Stimulated activated CD8-positive, alpha-beta memory T cell treated with anti-CD3 and anti-CD28 coated beads, Interleukin-2, amount 100 ng/mL, for 1 hour (primary cell): ENCODE data around the gene GEMIN7.

Experiments
- DNase-seq, 2 donors: peaks; one replicate each; pipeline ENCODE4 v3.0.0-alpha.2; 2020; ENCODE audit warnings: low read depth in 2 of 2

Gene GEMIN7

DNA sequence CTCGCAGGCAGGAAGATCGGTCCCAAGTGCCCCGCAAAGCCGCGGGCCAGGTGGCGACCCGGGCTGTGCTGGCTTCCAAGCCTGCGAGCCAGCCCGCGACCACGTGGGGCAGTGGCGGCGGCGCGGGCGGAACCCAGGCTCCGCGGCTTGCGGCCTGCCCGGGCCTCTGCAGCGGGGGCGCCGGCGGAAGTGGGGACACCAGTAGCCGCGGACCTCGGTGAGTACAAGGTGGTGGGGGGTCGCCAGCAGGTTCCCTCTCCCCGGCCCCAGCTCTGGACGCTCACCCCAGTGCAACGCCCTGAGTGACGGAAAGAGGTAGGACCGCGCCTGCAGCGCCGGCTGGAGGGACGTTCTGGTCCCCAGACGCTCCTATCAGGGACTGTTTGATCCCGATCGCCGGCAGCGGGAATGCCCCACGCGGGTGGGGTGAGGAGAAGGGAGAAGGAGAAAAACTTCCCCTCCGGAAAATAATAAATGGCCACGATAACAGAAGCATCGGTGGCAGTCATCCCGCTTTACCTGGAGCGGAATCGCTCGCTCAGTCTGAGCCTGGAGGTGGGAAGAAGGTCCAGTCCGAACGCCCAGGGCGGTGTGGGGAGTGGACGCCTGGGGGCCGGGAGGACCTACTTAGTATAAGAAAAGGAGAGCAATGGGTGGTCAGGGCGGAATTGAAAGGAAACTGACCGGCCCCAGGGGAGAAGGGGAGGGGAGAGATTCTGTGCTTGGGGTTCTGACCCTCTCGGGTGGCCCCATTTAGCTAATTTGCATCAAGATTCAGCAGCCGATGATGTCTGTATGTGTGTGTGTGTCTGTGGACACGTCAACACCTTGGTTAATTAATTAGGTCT, at the start of gene GEMIN7:
GEMIN7 (plus strand) TSS at position 198 of the 848 bp plus-strand sequence. CDS start 10,855 bp downstream, outside the sequence.
- DNase-seq: peak; percentile 54 to 63

DNA sequence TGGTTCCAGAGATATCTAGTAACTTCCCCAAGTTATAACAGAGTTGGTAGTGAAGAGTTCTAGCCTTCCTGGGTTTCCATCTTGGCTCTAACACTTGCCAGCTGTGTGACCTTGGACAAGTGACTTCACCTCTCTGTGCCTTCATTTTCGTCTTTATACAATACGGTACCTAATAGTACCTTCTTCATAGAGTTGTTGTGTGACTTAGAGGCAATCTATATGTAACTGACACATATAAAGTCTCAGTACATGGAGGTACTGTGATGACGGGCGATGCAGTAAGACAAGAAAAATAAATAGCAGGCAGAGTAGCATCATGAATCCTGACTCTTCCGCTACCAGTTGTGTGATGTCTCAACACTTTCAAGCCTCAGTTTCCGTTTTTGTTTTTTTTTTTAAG, 48.2 kb upstream of the GEMIN7 start:
- DNase-seq: no peak

DNA sequence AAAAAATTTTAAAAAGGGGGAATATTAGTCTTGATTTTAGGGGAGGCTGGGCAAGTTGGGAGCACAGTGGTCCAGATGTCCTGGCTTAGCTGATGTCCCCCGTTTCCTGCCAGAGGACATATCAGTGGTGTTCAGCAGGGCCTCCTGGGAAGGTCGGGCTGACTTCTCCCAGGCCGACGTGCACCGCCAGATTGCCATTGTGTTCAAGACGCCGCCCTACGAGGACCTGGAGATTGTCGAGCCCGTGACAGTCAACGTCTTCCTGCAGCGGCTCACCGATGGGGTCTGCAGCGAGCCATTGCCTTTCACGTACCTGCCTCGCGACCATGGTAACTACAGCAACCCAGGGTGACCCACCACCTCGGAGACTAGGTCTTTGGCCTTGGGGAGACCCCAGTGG, 46.6 kb upstream of the GEMIN7 start:
- no peak for DNase-seq

DNA sequence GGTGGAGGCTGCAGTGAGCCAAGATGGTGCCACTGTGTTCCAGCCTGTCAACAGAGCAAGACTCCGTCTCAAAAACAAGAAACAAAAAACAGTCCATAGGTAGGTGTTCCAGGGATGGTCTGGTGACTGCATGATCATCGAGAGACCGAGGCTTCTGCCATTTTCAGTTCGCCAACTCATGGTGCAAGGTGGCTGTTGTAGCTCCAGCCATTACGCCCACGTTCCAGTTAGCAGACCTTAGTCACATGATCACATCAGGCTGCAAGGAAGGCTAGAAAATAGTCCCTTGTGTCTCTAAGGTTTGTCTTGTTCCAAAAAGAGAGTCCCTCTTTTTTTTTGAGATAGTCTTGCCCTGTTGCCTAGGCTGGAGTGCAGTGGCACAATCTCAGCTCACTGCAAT, 43.3 kb upstream of the GEMIN7 start:
- no peak for DNase-seq

DNA sequence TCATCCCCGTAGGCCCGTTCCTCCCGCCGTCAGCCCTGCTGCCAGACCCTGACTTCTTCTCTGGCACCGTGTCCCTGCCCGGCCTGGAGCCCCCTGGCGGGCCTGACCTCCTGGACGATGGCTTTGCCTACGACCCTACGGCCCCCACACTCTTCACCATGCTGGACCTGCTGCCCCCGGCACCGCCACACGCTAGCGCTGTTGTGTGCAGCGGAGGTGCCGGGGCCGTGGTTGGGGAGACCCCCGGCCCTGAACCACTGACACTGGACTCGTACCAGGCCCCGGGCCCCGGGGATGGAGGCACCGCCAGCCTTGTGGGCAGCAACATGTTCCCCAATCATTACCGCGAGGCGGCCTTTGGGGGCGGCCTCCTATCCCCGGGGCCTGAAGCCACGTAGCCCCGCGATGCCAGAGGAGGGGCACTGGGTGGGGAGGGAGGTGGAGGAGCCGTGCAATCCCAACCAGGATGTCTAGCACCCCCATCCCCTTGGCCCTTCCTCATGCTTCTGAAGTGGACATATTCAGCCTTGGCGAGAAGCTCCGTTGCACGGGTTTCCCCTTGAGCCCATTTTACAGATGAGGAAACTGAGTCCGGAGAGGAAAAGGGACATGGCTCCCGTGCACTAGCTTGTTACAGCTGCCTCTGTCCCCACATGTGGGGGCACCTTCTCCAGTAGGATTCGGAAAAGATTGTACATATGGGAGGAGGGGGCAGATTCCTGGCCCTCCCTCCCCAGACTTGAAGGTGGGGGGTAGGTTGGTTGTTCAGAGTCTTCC, 41.5 kb upstream of the GEMIN7 start:
- DNase-seq: no peak

DNA sequence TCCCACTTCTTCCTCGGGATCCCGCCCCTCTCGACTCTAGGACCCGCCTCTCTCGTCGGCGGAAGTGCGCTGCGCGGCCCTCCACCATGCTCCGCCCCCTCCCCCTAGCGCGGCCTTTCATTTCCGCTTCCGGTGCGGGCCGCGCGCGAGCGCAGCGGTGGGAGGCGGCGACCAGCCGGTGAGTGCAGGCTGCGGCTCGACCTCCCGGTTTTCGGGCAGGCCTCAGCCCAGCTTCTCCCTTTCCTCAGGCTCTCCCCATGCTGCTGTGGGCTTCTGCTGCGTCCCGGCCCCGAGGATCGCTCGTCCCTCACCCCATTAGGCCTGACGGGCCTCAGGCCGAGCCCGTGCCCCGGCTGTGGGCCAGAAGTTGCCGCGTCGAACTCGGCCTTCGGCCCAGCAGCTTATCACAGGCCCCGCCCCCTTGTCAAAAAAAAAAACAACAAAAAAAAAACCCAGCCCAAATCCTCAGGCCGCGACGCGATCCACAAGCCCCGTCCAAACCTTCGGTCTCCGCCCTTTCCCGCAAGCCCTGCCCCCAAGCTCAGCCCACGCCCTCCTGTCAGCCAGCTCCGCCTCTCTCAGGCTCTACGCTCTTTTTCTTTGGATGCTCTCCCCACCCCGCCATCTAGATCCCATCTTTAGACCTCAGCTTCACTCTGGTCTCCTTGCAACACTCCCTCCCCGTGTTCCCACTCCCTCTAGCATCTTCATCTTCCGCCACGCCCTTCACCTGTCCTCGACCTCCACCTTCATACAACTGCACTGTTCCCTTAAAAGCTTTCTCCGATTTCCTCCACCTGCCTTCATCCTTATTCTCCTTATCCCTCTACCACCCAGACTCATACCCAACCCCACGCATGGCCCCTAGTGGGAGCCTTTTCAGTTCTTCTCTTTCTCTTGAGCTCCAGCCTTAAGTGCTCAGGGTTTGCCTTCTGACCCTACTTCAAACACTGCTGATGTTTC, 39.8 kb upstream of the GEMIN7 start, which contains the start of gene CLASRP:
CLASRP (plus strand) TSS at position 115 of the 963 bp plus-strand sequence. CDS start 1,168 bp downstream, outside the sequence.
- peak; percentile 74 to 82 for DNase-seq

GRCh38 chr19:45040059-45040771, 38.8 kb upstream of the GEMIN7 start:
- no peak for DNase-seq

GRCh38 chr19:45041125-45041524, 37.9 kb upstream of the GEMIN7 start:
- DNase-seq: no peak

DNA sequence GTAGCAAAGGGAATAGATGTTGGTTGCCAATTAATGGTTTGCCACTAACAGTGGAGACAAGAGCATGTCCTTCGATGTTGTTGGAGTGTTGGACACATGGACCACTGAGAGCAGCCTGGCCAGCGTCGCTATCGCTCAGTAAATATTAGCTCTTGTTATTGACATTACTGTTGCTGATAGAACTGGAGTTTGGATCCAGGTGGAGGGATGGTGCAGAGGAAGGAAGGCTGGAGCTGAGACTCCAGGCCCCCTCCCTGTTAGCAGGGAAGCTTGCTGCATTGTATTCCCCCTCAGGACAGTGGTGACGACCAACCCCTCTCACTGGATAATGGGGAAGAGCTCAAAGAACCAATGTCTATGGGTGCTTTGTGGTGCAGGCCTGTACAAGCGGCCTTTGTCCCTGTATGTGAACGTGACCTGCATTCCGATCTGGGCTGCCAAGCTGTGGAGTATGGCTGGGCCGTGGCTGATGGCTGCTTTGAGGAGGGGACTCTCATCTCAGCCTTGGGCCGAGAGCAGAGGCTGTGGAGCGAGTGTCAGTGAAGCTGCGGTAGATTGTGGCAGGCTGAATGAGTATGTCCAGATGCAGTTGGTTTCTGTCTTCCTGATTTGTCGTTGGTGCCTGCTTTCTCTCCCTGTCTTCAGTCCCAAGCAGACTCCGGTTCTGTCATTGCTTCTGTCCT, 33.2 kb upstream of the GEMIN7 start:
- DNase-seq: no peak

DNA sequence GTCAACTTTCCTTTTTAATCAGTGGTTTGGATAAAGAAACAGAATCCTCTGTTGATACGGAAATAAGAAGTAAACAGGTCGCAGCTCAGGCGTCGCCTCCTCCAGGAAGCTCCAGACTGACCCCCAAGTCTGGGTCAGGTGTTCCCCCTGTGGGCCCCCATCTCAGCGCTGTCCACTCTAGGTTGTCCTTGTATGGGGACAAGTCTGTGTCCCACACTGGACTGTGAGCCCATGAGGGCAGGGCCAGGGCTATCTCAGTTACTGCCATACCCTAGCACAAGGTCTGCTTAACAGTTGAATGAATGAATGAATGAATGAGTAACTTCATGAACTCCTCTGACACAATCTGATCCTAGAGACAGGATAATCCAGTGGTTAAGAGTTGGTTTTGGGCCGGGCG, 32.7 kb upstream of the GEMIN7 start:
- no peak for DNase-seq

DNA sequence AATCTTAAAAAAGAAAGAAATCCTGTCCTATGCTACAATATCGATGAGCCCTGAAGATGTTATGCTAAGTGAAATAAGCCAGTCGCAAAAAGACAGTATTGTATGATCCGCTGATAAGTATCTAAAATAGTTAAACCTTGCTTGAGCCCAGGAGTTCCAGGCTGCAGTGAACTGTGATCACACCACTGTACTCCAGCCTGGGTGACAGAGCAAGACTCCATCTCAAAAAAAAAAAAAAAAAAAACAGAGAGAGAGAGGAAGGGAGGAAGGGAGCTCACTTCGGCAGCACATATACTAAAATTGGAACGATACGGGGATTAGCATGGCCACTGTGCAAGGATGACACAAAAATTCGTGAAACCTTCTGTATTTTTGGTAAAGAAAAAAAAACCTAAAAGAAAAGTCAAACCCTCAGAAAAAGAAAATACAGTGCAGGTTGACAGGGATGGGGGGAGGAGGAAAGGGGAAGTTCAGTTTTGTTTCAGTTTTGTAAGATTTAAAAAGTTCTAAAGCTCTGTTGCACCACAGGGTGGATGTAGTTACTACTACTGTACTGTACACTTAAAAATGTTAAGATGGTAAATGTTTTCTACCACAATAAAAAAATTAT, 31.8 kb upstream of the GEMIN7 start:
- no peak for DNase-seq

GRCh38 chr19:45049073-45049736, 29.9 kb upstream of the GEMIN7 start:
- DNase-seq: no peak

- DNase-seq: no peak
Measured at GRCh38 chr19:45050036-45050435, 29.0 kb upstream of the GEMIN7 start.

- DNase-seq: no peak
Measured at GRCh38 chr19:45051929-45052579, 27.0 kb upstream of the GEMIN7 start.

GRCh38 chr19:45056831-45057230, 22.2 kb upstream of the GEMIN7 start:
- no peak for DNase-seq

GRCh38 chr19:45057444-45057843, 21.6 kb upstream of the GEMIN7 start:
- DNase-seq: no peak

DNA sequence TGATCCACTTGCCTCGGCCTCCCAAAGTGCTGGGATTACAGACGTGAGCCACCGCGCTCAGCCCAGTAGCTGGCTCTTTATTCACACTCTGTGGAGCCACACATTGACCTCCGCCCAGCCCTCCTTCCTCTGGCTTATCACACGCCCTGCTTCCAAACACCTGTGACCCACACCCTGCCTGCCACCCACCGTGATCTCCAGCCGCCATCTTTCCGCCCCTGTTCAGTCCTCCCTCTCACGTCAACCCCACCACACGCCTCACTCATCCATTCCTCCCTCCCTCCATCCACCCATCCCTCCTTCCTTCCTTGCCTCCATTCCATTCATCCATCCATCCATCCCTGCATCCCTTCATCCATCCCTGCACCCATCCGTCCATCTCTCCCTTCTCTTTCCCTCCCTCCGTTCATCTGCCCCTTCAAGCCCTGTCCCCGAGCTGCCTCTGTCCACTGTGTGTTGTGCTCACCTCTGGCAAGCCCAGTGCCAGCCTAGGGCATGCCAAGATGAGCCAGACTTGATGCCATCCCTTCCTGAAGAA, 20.4 kb upstream of the GEMIN7 start:
- no peak for DNase-seq

DNA sequence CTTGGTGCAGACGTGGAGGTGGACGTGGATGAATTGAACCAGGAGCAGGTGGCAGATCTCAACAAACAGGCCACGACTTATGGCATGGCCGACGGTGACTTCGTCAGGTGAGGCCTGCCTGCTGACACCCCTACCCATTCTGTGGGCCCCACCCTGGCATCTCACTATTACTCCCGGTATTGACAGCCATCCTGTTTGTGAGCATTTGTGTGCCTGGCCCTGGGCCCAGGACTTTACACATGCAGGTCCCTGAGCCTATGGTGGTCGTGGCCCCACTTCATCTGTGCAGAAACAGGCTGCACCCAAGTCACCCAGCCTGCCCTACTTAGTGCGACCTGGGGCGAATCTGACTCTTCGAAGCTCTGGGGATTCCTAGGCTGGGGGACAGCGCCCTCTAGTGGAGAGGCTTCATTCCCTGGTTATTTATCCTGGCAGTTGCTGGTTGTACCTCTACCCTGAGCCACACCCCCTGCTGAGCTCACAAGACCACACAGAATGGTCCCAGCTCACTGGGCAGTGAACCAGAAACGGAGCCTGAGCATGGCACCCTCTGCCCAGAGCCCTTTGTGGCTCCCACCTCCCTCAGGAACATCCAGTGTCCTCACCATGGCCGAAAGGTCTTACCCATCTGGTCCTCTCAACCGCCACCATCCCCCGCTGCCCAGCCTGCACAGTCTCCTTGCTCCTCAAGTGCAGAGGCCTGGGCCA, 19.6 kb upstream of the GEMIN7 start:
- peak; percentile 71 to 73 for DNase-seq
